GM12878 (cell line): Measurements from ENCODE around the gene PSMA7. TPM values are rescaled to one million over a fixed set of nuclear protein-coding genes. Genes with fewer than 3 reads are reported as not detected.

Source experiments
- ATAC-seq: fragments of 200-7000 bp; cut with Tn5 transposase; 3 replicates; pipeline ENCODE4 v1.9.1; 2020; ENCODE audit warnings: mild to moderate bottlenecking, moderate library complexity
- BruUV-seq: library from RNA; stranded (reverse); fragments of 400-500 nt; replicated peaks from 2 replicates; lab custom pipeline; 2021; lab: Mats Ljungman, UMichigan
- CTCF ChIA-PET: fragments of 300-600 bp; sonication (Branson Sonifier 250); formaldehyde crosslinking; extraction: SDS; loops from one replicate; lab custom pipeline; 2021; ENCODE audit warnings: inconsistent platforms; lab: Yijun Ruan, JAX
- POLR2A ChIA-PET: fragments of 350-600 bp; formaldehyde crosslinking; extraction: SDS; loops from one replicate; lab custom pipeline; 2021; ENCODE audit warnings: inconsistent platforms; lab: Charles Lee
- RAD21 ChIA-PET: fragments of 300-600 bp; sonication (Branson Sonifier 250); formaldehyde crosslinking; loops from one replicate; lab custom pipeline; 2023; ENCODE audit warnings: antibody characterized with exemption; ENCODE audit not compliant: unreplicated experiment; lab: Charles Lee
- SMC1A ChIA-PET: fragments of 300-600 bp; sonication (Branson Sonifier 250); formaldehyde crosslinking; loops from one replicate; lab custom pipeline; 2023; ENCODE audit not compliant: unreplicated experiment, uncharacterized antibody; lab: Charles Lee
- DNase-seq: peaks from one replicate; pipeline ENCODE4 v3.0.0-alpha.2; 2011; ENCODE audit warnings: low read depth, low spot score
- FAIRE-seq: peaks from 3 replicates; lab custom pipeline; 2011; peaks lifted over from hg19 to GRCh38; lab: Jason Lieb, UNC
- H2AFZ ChIP-seq: 2 replicates; pipeline ENCODE4 v1.6.0; 2011; ENCODE audit warnings: low read depth, low read length, control low read depth; ENCODE audit not compliant: control insufficient read depth
- H3K27ac ChIP-seq: 2 replicates; pipeline ENCODE4 v1.5.1; 2011; ENCODE audit warnings: control low read depth; ENCODE audit not compliant: control insufficient read depth, insufficient read depth
- H3K27me3 ChIP-seq, 2 experiments: replicated peaks in 1 of 2; 2 replicates each; pipeline versions ENCODE4 v1.6.0 to v1.6.1; 2011; ENCODE audit warnings: low read length in 1 of 2; ENCODE audit not compliant: control insufficient read depth in 2 of 2, insufficient read depth in 2 of 2
- H3K36me3 ChIP-seq, 2 experiments: 2 replicates each; pipeline ENCODE4 v1.5.1; 2011; ENCODE audit warnings: low read length in 1 of 2; ENCODE audit not compliant: control insufficient read depth in 2 of 2, insufficient read depth in 2 of 2
- H3K4me1 ChIP-seq: 2 replicates; pipeline ENCODE4 v1.6.1; 2011; ENCODE audit warnings: mild to moderate bottlenecking, low read length, moderate library complexity, mixed read lengths; ENCODE audit not compliant: control insufficient read depth, insufficient read depth
- H3K4me2 ChIP-seq: 2 replicates; pipeline ENCODE4 v1.6.0; 2011; ENCODE audit warnings: control low read depth; ENCODE audit not compliant: control insufficient read depth, insufficient read depth
- H3K4me3 ChIP-seq: fragments of 200-600 bp; sonication (generic); 2 replicates; pipeline ENCODE4 v1.5.1; 2016
- H3K79me2 ChIP-seq: 2 replicates; pipeline ENCODE4 v1.6.0; 2011; ENCODE audit warnings: low read length; ENCODE audit not compliant: control insufficient read depth, insufficient read depth
- H3K9ac ChIP-seq: 2 replicates; pipeline ENCODE4 v1.8.0; 2011; ENCODE audit warnings: low read length, control low read depth, mixed read lengths; ENCODE audit not compliant: control insufficient read depth, insufficient read depth
- H3K9me3 ChIP-seq: replicated peaks from 3 replicates; pipeline ENCODE4 v1.5.1; 2011; ENCODE audit warnings: mild to moderate bottlenecking, low read length; ENCODE audit not compliant: control insufficient read depth, insufficient read depth
- H4K20me1 ChIP-seq: 2 replicates; pipeline ENCODE4 v1.6.0; 2011; ENCODE audit not compliant: control insufficient read depth, insufficient read depth
- HDAC6 ChIP-seq: fragments of 200-600 bp; sonication (generic); IDR thresholded peaks from one replicate; pipeline ENCODE4 v1.8.0; 2017; ENCODE audit warnings: antibody characterized with exemption; ENCODE audit not compliant: unreplicated experiment
- MEF2A ChIP-seq: IDR thresholded peaks from 2 replicates; pipeline ENCODE4 v1.6.1; 2011; ENCODE audit warnings: low read depth, mild to moderate bottlenecking, low read length, moderate library complexity; ENCODE audit not compliant: insufficient read depth
- SMAD1 ChIP-seq: fragments of 450-650 bp; IDR thresholded peaks from 2 replicates; pipeline ENCODE4 v1.6.1; 2018; ENCODE audit warnings: mild to moderate bottlenecking, low read depth; ENCODE audit not compliant: partially characterized antibody
- STAT1 ChIP-seq: fragments of 450-650 bp; conservative IDR thresholded peaks from 2 replicates; pipeline ENCODE4 v1.6.1; 2014; ENCODE audit warnings: antibody characterized with exemption, mild to moderate bottlenecking
- TCF3 ChIP-seq: IDR thresholded peaks from 2 replicates; pipeline ENCODE4 v1.6.1; 2012; ENCODE audit warnings: low read depth, mild to moderate bottlenecking, low read length, borderline replicate concordance; ENCODE audit not compliant: insufficient read depth
- ZBTB11 ChIP-seq: fragments of 450-650 bp; formaldehyde crosslinking; IDR thresholded peaks from 2 replicates; pipeline ENCODE4 v1.5.0; 2022; ENCODE audit warnings: mild to moderate bottlenecking, missing genetic modification characterization
- WGBS: methylation state at CpG from one replicate; pipeline ENCODE4 v1.1.6; 2016; ENCODE audit warnings: low lambda C conversion rate; ENCODE audit not compliant: insufficient replicate concordance, insufficient coverage; ENCODE audit errors: missing lambda C conversion rate; 5-methylcytosine and 5-hydroxymethylcytosine counted together
- in situ Hi-C: fragments of 300-500 bp; cut with MboI; formaldehyde crosslinking; loops from 9 replicates; pipeline ENCODE4 v1.14.3; 2018; ENCODE audit warnings: mixed read lengths
- intact Hi-C: fragments of 100-400 bp; cut with micrococcal nuclease; formaldehyde crosslinking; loops from one replicate; pipeline ENCODE4 v1.14.2; 2022; ENCODE audit not compliant: unreplicated experiment
- polyA plus RNA-seq, 11 experiments: library from polyadenylated mRNA; depleted of rRNA in 4 of 11; unstranded in 6 of 11; stranded (reverse) in 5 of 11; fragments of >200 nt; fragmentation: Nextera tagmentation in 4 of 11; fragmentation: Illumina TruSeq in 1 of 11; extraction: Ambion mirVana in 4 of 11; extraction: Trizol in 1 of 11; gene quantifications; 1 replicate in 1 of 11; 2 replicates in 10 of 11; pipeline versions ENCODE4 v1.2.1 to v1.2.3, GENCODE V29; 2011 to 2016; ENCODE audit warnings: inconsistent platforms in 2 of 11, missing spikeins in 2 of 11, low read depth in 1 of 11
- total RNA-seq, 4 experiments: library from RNA; depleted of rRNA in 3 of 4; stranded (reverse); fragments of >200 nt in 3 of 4; fragmentation: Illumina TruSeq in 1 of 4; extraction: Trizol in 1 of 4; gene quantifications; 2 replicates each; pipeline versions ENCODE4 v1.2.1 to v1.2.3, GENCODE V29; 2013 to 2021
- TF ChIP-seq, protein P1 (sequence below): fragments of 450-650 bp; IDR thresholded peaks from 2 replicates; pipeline ENCODE4 v1.6.1; 2017; ENCODE audit warnings: antibody characterized with exemption, mild to moderate bottlenecking, moderate library complexity

Gene PSMA7
- total and polyA plus RNA-seq, 10 of the 15 experiments (the other 5 are each of a cell fraction or from before 2014, with no cell fraction given) = 216 to 857 (median 368) TPM

DNA sequence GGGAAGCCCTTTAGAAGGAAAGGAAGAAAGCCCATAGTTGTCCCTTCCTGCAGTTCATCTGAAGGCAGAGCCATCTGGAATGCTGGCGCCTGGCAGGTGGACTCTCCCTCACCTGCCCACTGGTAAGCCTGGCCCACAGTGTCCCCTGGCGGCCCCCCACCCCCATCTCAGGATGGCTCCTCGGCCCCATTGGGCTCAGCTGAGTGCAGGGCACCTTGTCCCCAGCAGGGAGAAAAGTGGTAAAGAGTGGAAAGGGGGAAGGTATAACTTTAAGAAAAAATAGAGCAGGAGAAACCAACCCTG lies 13.0 kb upstream of the PSMA7 start (continued):
- TF ChIP-seq, protein P1, sequence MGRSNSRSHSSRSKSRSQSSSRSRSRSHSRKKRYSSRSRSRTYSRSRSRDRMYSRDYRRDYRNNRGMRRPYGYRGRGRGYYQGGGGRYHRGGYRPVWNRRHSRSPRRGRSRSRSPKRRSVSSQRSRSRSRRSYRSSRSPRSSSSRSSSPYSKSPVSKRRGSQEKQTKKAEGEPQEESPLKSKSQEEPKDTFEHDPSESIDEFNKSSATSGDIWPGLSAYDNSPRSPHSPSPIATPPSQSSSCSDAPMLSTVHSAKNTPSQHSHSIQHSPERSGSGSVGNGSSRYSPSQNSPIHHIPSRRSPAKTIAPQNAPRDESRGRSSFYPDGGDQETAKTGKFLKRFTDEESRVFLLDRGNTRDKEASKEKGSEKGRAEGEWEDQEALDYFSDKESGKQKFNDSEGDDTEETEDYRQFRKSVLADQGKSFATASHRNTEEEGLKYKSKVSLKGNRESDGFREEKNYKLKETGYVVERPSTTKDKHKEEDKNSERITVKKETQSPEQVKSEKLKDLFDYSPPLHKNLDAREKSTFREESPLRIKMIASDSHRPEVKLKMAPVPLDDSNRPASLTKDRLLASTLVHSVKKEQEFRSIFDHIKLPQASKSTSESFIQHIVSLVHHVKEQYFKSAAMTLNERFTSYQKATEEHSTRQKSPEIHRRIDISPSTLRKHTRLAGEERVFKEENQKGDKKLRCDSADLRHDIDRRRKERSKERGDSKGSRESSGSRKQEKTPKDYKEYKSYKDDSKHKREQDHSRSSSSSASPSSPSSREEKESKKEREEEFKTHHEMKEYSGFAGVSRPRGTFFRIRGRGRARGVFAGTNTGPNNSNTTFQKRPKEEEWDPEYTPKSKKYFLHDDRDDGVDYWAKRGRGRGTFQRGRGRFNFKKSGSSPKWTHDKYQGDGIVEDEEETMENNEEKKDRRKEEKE = no peak
- TF ChIP-seq SMAD1 = no peak

DNA sequence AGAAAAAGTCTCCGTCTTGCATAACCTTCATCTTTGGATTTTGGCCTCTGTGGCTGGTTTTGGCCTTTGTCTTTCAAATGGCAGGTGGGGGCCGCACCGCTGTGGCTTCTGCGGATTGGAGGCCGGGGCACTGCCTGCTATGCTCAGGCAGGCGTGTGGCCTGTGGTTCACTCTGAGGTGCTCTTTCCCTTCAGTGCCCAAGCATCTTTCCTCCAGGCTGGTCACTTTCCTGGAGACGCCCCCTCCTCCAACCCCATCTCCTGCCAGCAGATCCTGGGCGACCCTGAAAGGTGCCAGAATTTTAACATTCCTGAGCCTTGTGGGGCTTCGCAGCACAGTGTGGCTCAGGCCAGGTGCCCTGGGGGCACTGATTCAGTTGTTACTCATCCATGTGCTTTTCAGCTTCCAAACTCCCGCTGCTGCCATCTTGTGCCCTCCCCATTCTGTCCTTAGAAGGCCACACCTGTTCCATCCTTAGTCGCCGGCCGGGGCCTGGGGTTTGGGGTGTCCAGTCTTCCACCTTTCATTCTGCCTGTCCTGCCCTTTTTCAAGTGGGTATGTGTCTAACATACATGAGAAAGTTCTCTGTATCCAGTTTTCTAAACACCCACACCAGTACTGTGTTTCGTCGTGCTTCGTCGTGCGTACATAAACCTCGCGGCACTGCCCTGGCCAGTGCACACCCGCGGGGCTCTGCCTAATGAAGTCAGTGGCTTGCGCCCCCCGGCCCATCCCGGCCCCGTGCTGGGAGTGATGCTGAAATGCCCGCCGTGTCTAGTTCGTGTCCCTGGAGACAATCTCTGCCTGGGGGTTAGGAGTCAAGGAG lies 12.4 kb upstream of the PSMA7 start:
- DNase-seq (no peak), ATAC-seq (no peak), FAIRE-seq (no peak)
- WGBS = 85% methylated on average over 29 of the region's 29 CpGs
- Histone ChIP-seq H3K9me3 (no peaks in the 10 kb centered on the region; the same call in 2 of the 3 replicates), H3K27ac (no peak overlapping the region), H3K27me3 (no peaks in the 10 kb centered on the region), H3K4me3 (no peak overlapping the region), H3K4me1 (peaks cover 9% of the 10 kb centered on the region), H3K4me2 (no peak overlapping the region), H3K9ac (no peak overlapping the region), H3K79me2 (peaks cover 6% of the 10 kb centered on the region), H3K36me3 (peaks cover 13 to 21% of the 10 kb centered on the region in 2 experiments; a peak in 3 of 4 replicates), H4K20me1 (no peaks in the 10 kb centered on the region), H2AFZ (no peak overlapping the region)
- intact Hi-C loops = no loop called here
- in situ Hi-C loops = no loop called here
- TF ChIP-seq STAT1 (no peak), TCF3 (no peak), ZBTB11 (no peak), MEF2A (no peak), HDAC6 (no peak)
- CTCF ChIA-PET = interaction anchor here (1.5 kb wide), 1 partner anchor 145 kb away, joined by 8 read pairs; no protein-coding TSS in a partner anchor
- RAD21 ChIA-PET = no interaction called here
- no TSS peak for BruUV-seq
- POLR2A ChIA-PET = no interaction called here
- SMC1A ChIA-PET = no interaction called here
